Left lung (tissue), 10 donors: ENCODE results near the gene P2RX3. TPM values are rescaled to one million over a fixed set of nuclear protein-coding genes. Genes with fewer than 3 reads are reported as not detected.
A peak's percentile ranks its signal among the peaks of the same experiment; 100 is the strongest.
"Not testable (repeated sequence)": the region's sequence is repeated elsewhere in the genome, so short reads cannot be mapped to it uniquely, and the experiment has no call there.

Source experiments
- ATAC-seq: fragments of 200-7000 bp; cut with Tn5 transposase; one replicate; pipeline ENCODE4 v1.9.1; 2020; ENCODE audit warnings: moderate library complexity
- DNase-seq, 4 donors: peaks; one replicate each; pipeline ENCODE4 v3.0.0-alpha.2; 2013 to 2020
- H3K27ac ChIP-seq, 2 donors: fragments of 200-600 bp; sonication (generic) in 1 of 2; one replicate each; pipeline versions ENCODE4 v1.5.0 to v1.8.0; 2020 to 2021
- H3K27me3 ChIP-seq, 2 donors: fragments of 200-600 bp; sonication (generic) in 1 of 2; one replicate each; pipeline versions ENCODE4 v1.5.0 to v1.8.0; 2020 to 2021
- H3K36me3 ChIP-seq, 2 donors: fragments of 200-600 bp; sonication (generic) in 1 of 2; one replicate each; pipeline versions ENCODE4 v1.5.0 to v1.8.0; 2020 to 2021
- H3K4me1 ChIP-seq, 2 donors: fragments of 200-600 bp; one replicate each; pipeline ENCODE4 v1.8.0; 2021
- H3K4me3 ChIP-seq, 2 donors: fragments of 200-600 bp; sonication (generic) in 1 of 2; one replicate each; pipeline versions ENCODE4 v1.5.0 to v1.8.0; 2020 to 2021; ENCODE audit warnings: mild to moderate bottlenecking in 1 of 2
- H3K9me3 ChIP-seq, 2 donors: fragments of 200-600 bp; sonication (generic) in 1 of 2; one replicate each; pipeline versions ENCODE4 v1.5.0 to v1.8.0; 2020 to 2021
- intact Hi-C, 2 donors: fragments of 100-400 bp; cut with DNase I; formaldehyde crosslinking; loops; one replicate each; pipeline versions ENCODE4 v1.11.2 to v1.14.2; 2022
- polyA plus RNA-seq, 6 donors: library from polyadenylated mRNA; unstranded; fragments of 120-200 nt; gene quantifications; one replicate each; pipeline ENCODE4 v1.2.1, GENCODE V29; 2013; ENCODE audit not compliant: insufficient read length in 6 of 6
- total RNA-seq, 2 donors: library from RNA; stranded (reverse); fragmentation: NEBNext Ultra II Directional; extraction: Animal tissue kit (Norgen Biotek cat#: 25700); gene quantifications; one replicate each; pipeline ENCODE4 v1.2.1, GENCODE V29; 2021
- TF ChIP-seq, protein P1 (sequence below), 2 donors: fragments of 200-600 bp; sonication (generic) in 1 of 2; IDR thresholded peaks; one replicate each; pipeline versions ENCODE4 v1.5.0 to v1.8.0; 2021; ENCODE audit warnings: antibody characterized with exemption in 2 of 2
- donor health status: DM: no; HTN: yes; CAD: no.
- donor health status: DM: no; HTN: no; CAD: no.

The P2RX3 gene
- total and polyA plus RNA-seq, 8 donors = 0.17 to 0.58 (median 0.28) TPM; not detected in 2

- H3K36me3 ChIP-seq = no peaks in the 10 kb centered on the region
- no peak overlapping the region for H3K27ac ChIP-seq
- TF ChIP-seq, protein P1, sequence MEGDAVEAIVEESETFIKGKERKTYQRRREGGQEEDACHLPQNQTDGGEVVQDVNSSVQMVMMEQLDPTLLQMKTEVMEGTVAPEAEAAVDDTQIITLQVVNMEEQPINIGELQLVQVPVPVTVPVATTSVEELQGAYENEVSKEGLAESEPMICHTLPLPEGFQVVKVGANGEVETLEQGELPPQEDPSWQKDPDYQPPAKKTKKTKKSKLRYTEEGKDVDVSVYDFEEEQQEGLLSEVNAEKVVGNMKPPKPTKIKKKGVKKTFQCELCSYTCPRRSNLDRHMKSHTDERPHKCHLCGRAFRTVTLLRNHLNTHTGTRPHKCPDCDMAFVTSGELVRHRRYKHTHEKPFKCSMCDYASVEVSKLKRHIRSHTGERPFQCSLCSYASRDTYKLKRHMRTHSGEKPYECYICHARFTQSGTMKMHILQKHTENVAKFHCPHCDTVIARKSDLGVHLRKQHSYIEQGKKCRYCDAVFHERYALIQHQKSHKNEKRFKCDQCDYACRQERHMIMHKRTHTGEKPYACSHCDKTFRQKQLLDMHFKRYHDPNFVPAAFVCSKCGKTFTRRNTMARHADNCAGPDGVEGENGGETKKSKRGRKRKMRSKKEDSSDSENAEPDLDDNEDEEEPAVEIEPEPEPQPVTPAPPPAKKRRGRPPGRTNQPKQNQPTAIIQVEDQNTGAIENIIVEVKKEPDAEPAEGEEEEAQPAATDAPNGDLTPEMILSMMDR (IDR thresholded peaks at IDR 0.05) = no peak
- H3K9me3 ChIP-seq = no peaks in the 10 kb centered on the region
- intact Hi-C loops = no loop called here
- no peaks in the 10 kb centered on the region for H3K27me3 ChIP-seq
- no peak for ATAC-seq
- no peaks in the 10 kb centered on the region for H3K4me1 ChIP-seq
- DNase-seq = no peak
- no peak overlapping the region for H3K4me3 ChIP-seq
Measured at GRCh38 chr11:57397394-57397990, 59.3 kb downstream of the P2RX3 start.

DNA sequence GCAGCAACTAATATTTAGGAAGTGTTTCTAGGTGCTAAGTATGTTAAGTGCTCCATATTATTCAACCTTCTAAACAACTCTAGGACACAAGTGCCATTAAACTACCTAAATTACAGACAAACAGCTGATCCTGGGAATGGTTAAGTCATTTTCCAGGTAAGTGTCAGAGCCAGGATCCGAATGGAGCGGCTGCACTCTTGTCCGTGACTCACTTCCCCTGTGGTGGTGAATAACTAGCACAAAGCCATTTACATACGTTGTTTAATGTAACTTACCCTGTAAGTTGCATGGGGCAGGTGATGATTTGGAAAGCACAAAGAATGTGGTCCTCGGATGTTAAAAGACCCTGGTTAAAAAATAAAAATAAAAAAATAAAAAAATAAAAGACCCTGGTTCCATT lies 61.1 kb downstream of the P2RX3 start:
- no peaks in the 10 kb centered on the region for H3K36me3 ChIP-seq
- ATAC-seq (no peak), DNase-seq (no peak)
- intact Hi-C loops = no loop called here
- no peak overlapping the region for H3K27ac ChIP-seq
- TF ChIP-seq, protein P1 (IDR thresholded peaks at IDR 0.05) = no peak
- H3K9me3 ChIP-seq = no peaks in the 10 kb centered on the region
- H3K27me3 ChIP-seq = no peaks in the 10 kb centered on the region
- H3K4me3 ChIP-seq = no peak overlapping the region
- H3K4me1 ChIP-seq = no peaks in the 10 kb centered on the region

- H3K4me1 ChIP-seq = peaks cover 0 to 2% of the 10 kb centered on the region in 2 donors
- no peak for DNase-seq
- TF ChIP-seq, protein P1 (IDR thresholded peaks at IDR 0.05) = no peak
- H3K9me3 ChIP-seq = no peaks in the 10 kb centered on the region
- H3K27ac ChIP-seq = no peak overlapping the region
- H3K27me3 ChIP-seq = no peaks in the 10 kb centered on the region
- H3K36me3 ChIP-seq = no peaks in the 10 kb centered on the region
- ATAC-seq = no peak
- no peak overlapping the region for H3K4me3 ChIP-seq
- intact Hi-C loops = no loop called here
Measured at GRCh38 chr11:57399972-57400578, 61.9 kb downstream of the P2RX3 start.

DNA sequence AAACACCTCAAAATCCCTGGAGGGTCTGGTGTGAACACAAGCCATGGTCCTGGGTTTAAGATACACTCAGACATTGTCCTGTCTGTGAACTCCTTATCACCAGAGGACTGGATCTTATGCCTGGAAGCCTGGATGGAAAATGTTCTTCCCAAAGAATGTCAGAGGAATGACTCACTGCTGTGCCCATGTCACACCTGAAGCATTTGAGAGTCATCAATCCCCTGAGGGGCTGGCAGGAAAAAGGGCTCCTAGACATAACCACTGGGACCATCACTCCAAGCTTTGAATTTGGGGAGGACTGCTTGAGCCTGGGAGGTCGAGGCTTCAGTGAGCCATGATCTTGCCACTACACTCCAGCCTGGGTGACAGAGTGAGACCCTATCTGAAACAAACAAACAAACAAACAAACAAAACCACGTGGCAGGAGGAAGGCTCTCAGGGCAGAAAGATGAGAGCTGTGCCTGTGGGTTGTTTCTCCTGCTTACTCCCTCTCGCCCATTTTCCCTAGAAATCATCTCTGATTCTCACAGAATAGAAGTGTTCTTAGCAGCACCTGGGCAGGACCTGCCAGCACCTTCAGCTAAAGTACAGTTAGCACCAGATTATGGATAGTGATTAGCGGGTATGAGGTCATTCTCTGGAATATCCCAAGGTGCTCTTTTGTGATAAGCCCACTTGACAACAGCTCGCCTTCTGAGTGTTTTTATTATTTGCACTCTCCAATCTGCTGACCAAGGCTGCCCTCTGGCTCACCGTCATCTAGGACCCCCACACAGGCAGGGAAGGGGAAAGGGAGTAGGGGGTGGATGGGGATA lies 64.2 kb downstream of the P2RX3 start:
- Histone ChIP-seq H3K36me3 (peaks cover 0 to 19% of the 10 kb centered on the region in 2 donors), H3K27ac (no peak overlapping the region), H3K4me3 (no peak overlapping the region), H3K4me1 (peaks cover 0 to 25% of the 10 kb centered on the region in 2 donors), H3K27me3 (no peaks in the 10 kb centered on the region), H3K9me3 (no peaks in the 10 kb centered on the region)
- TF ChIP-seq, protein P1 (IDR thresholded peaks at IDR 0.05) = no peak
- ATAC-seq (peak; percentile 46), DNase-seq (no peak)
- intact Hi-C loops = no loop called here

GRCh38 chr11:57403003-57403801 lies 65.0 kb downstream of the P2RX3 start:
- ATAC-seq, H3K9me3 ChIP-seq, DNase-seq, H3K27me3 ChIP-seq, H3K4me3 ChIP-seq, intact Hi-C loops: not testable (repeated sequence)
- H3K27ac ChIP-seq = peak overlapping the region in 1 of 2 donors; percentile 66
- H3K4me1 ChIP-seq = peaks cover 0 to 28% of the 10 kb centered on the region in 2 donors
- H3K36me3 ChIP-seq = peaks cover 0 to 27% of the 10 kb centered on the region in 2 donors
